ENCODE data around the gene RNF126. TPM values are rescaled to one million over a fixed set of nuclear protein-coding genes. Genes with fewer than 3 reads are reported as not detected.

The RNF126 gene
- total RNA-seq, 1 donor from 2014 or later, result 39.0 TPM

- Histone ChIP-seq H3K9me3 (no peaks in the 10 kb centered on the region), H3K27ac (no peak within 1 kb of the TSS), H3K36me3 (no peaks in the 10 kb centered on the region), H3K4me1 (no peaks in the 10 kb centered on the region), H3K4me3 (no peak within 1 kb of the TSS), H3K27me3 (no peaks in the 10 kb centered on the region)
- TF ChIP-seq CTCF (IDR thresholded peaks at IDR 0.05), result no peak
- intact Hi-C loops (cut with DNase I), result no loop called here
- DNase-seq (ENCODE audit: low spot score in 2 of 2), result no peak
Observed at GRCh38 chr19:695352-695949, 32.4 kb upstream of the RNF126 start, which contains the start of gene PRSS57. PRSS57 (minus strand) TSS chr19:695452; CDS start chr19:695430, 22 bp downstream.

GRCh38 chr19:694481-695351 lies 31.7 kb upstream of the RNF126 start:
- Histone ChIP-seq H3K27me3 (no peaks in the 10 kb centered on the region), H3K4me1 (no peaks in the 10 kb centered on the region), H3K9me3 (no peaks in the 10 kb centered on the region), H3K4me3 (no peak overlapping the region), H3K27ac (no peak overlapping the region), H3K36me3 (no peaks in the 10 kb centered on the region)
- DNase-seq (ENCODE audit: low spot score in 2 of 2), result no peak
- TF ChIP-seq CTCF (IDR thresholded peaks at IDR 0.05), result no peak
- intact Hi-C loops (cut with DNase I), result no loop called here

- intact Hi-C loops (cut with DNase I), result no loop called here
- DNase-seq (ENCODE audit: low spot score in 2 of 2), result no peak
- no peak overlapping the region for H3K4me3 ChIP-seq
- no peaks in the 10 kb centered on the region for H3K36me3 ChIP-seq
- H3K9me3 ChIP-seq, result no peaks in the 10 kb centered on the region
- no peaks in the 10 kb centered on the region for H3K27me3 ChIP-seq
- H3K4me1 ChIP-seq, result no peaks in the 10 kb centered on the region
- no peak for TF ChIP-seq CTCF (IDR thresholded peaks at IDR 0.05)
- H3K27ac ChIP-seq, result no peak overlapping the region
Observed at GRCh38 chr19:690203-690602, 27.2 kb upstream of the RNF126 start.

GRCh38 chr19:688992-689391 lies 26.0 kb upstream of the RNF126 start:
- Histone ChIP-seq H3K4me3 (no peak overlapping the region), H3K36me3 (no peaks in the 10 kb centered on the region), H3K27ac (no peak overlapping the region), H3K27me3 (no peaks in the 10 kb centered on the region), H3K4me1 (no peaks in the 10 kb centered on the region), H3K9me3 (no peaks in the 10 kb centered on the region)
- TF ChIP-seq CTCF (IDR thresholded peaks at IDR 0.05), result no peak
- no peak for DNase-seq (ENCODE audit: low spot score in 2 of 2)
- intact Hi-C loops (cut with DNase I), result no loop called here

GRCh38 chr19:688214-688613 lies 25.2 kb upstream of the RNF126 start:
- Histone ChIP-seq H3K27ac (no peak overlapping the region), H3K4me3 (no peak overlapping the region), H3K9me3 (no peaks in the 10 kb centered on the region), H3K36me3 (no peaks in the 10 kb centered on the region), H3K4me1 (no peaks in the 10 kb centered on the region), H3K27me3 (no peaks in the 10 kb centered on the region)
- DNase-seq (ENCODE audit: low spot score in 2 of 2), result no peak
- intact Hi-C loops (cut with DNase I), result no loop called here
- no peak for TF ChIP-seq CTCF (IDR thresholded peaks at IDR 0.05)

Data from ascending aorta (tissue), 2 donors.